H9 (cell line): ENCODE measurements around the gene LRRC27. TPM values are rescaled to one million over a fixed set of nuclear protein-coding genes. Genes with fewer than 3 reads are reported as not detected.
"Not testable (repeated sequence)": the region's sequence is repeated elsewhere in the genome, so short reads cannot be mapped to it uniquely, and the experiment has no call there.

Source experiments
- DNase-seq: peaks from one replicate; pipeline ENCODE4 v3.0.0-alpha.2; 2017
- H2AFZ ChIP-seq: one replicate; pipeline ENCODE4 v1.6.1; 2013; ENCODE audit warnings: mild to moderate bottlenecking, low read length, control low read depth, moderate library complexity
- H2AK5ac ChIP-seq: 2 replicates; pipeline ENCODE4 v1.6.1; 2013; ENCODE audit warnings: low read length, control low read depth, mixed read lengths; ENCODE audit not compliant: insufficient read length
- H2BK120ac ChIP-seq: one replicate; pipeline ENCODE4 v1.6.1; 2013; ENCODE audit warnings: low read depth, mild to moderate bottlenecking, low read length, control low read depth, inconsistent platforms; ENCODE audit not compliant: poor library complexity, severe bottlenecking
- H2BK12ac ChIP-seq: 2 replicates; pipeline ENCODE4 v1.6.1; 2013; ENCODE audit warnings: low read length, control low read depth, mixed read lengths, low read depth; ENCODE audit not compliant: insufficient read length
- H2BK15ac ChIP-seq: 2 replicates; pipeline ENCODE4 v1.6.1; 2013; ENCODE audit warnings: low read depth, low read length, control low read depth
- H2BK20ac ChIP-seq: one replicate; pipeline ENCODE4 v1.6.1; 2013; ENCODE audit warnings: low read depth, mild to moderate bottlenecking, low read length, control low read depth, inconsistent platforms; ENCODE audit not compliant: poor library complexity, severe bottlenecking
- H2BK5ac ChIP-seq: 2 replicates; pipeline ENCODE4 v1.6.1; 2013; ENCODE audit warnings: low read length, control low read depth, mixed read lengths; ENCODE audit not compliant: insufficient read length
- H3K14ac ChIP-seq: 2 replicates; pipeline ENCODE4 v1.6.1; 2013; ENCODE audit warnings: low read length, control low read depth; ENCODE audit not compliant: insufficient read depth
- H3K18ac ChIP-seq: 2 replicates; pipeline ENCODE4 v1.6.1; 2013; ENCODE audit warnings: low read depth, mild to moderate bottlenecking, mixed read lengths, low read length, control low read depth; ENCODE audit not compliant: insufficient read length
- H3K23ac ChIP-seq: 2 replicates; pipeline ENCODE4 v1.6.1; 2013; ENCODE audit warnings: low read length, control low read depth, mixed read lengths, low read depth; ENCODE audit not compliant: insufficient read length
- H3K23me2 ChIP-seq: 2 replicates; pipeline ENCODE4 v1.6.1; 2013; ENCODE audit warnings: low read depth, mild to moderate bottlenecking, mixed read lengths, low read length, control low read depth; ENCODE audit not compliant: insufficient read length, poor library complexity, severe bottlenecking
- H3K27ac ChIP-seq: 2 replicates; pipeline ENCODE4 v1.5.1; 2013; ENCODE audit warnings: low read length, control low read depth, mixed read lengths, low read depth; ENCODE audit not compliant: insufficient read length
- H3K27me3 ChIP-seq: 2 replicates; pipeline ENCODE4 v1.6.1; 2013; ENCODE audit warnings: low read length, control low read depth, inconsistent platforms; ENCODE audit not compliant: insufficient read depth
- H3K4ac ChIP-seq: 2 replicates; pipeline ENCODE4 v1.6.1; 2013; ENCODE audit warnings: low read depth, mild to moderate bottlenecking, control low read depth, inconsistent platforms, low read length, moderate library complexity
- H3K4me1 ChIP-seq: 2 replicates; pipeline ENCODE4 v1.6.1; 2013; ENCODE audit warnings: low read length, control low read depth, inconsistent platforms; ENCODE audit not compliant: insufficient read depth
- H3K4me2 ChIP-seq: 2 replicates; pipeline ENCODE4 v1.6.1; 2013; ENCODE audit warnings: low read length, control low read depth, mixed read lengths; ENCODE audit not compliant: insufficient read length, insufficient read depth
- H3K56ac ChIP-seq: 2 replicates; pipeline ENCODE4 v1.6.1; 2013; ENCODE audit warnings: low read depth, mild to moderate bottlenecking, mixed read lengths, low read length, control low read depth; ENCODE audit not compliant: insufficient read length
- H3K79me1 ChIP-seq: 2 replicates; pipeline ENCODE4 v1.6.1; 2013; ENCODE audit warnings: low read depth, mild to moderate bottlenecking, moderate library complexity, low read length, control low read depth, inconsistent platforms; ENCODE audit not compliant: insufficient read depth, poor library complexity, severe bottlenecking
- H3K79me2 ChIP-seq: 2 replicates; pipeline ENCODE4 v1.6.1; 2013; ENCODE audit warnings: low read length, control low read depth, inconsistent platforms; ENCODE audit not compliant: insufficient read depth
- H3K9ac ChIP-seq: 2 replicates; pipeline ENCODE4 v1.6.1; 2013; ENCODE audit warnings: low read length, control low read depth, mixed read lengths; ENCODE audit not compliant: insufficient read length; ENCODE audit errors: extremely low read depth
- H3K9me3 ChIP-seq: one replicate; pipeline ENCODE4 v1.6.1; 2013; ENCODE audit warnings: low read depth, low read length, inconsistent platforms; ENCODE audit not compliant: control insufficient read depth
- H3T11ph ChIP-seq: one replicate; pipeline ENCODE4 v1.6.1; 2013; ENCODE audit warnings: mild to moderate bottlenecking, low read length, control low read depth, inconsistent platforms
- H4K20me1 ChIP-seq: one replicate; pipeline ENCODE4 v1.6.1; 2013; ENCODE audit not compliant: control insufficient read depth, insufficient read length, insufficient read depth
- H4K5ac ChIP-seq: 2 replicates; pipeline ENCODE4 v1.6.1; 2013; ENCODE audit warnings: low read depth, mild to moderate bottlenecking, mixed read lengths, low read length, control low read depth; ENCODE audit not compliant: insufficient read length
- H4K8ac ChIP-seq: replicated peaks from 2 replicates; pipeline ENCODE4 v1.6.1; 2013; ENCODE audit warnings: low read length, control low read depth, mixed read lengths, low read depth; ENCODE audit not compliant: insufficient read length
- H4K91ac ChIP-seq: 2 replicates; pipeline ENCODE4 v1.6.1; 2013; ENCODE audit warnings: low read depth, mild to moderate bottlenecking, moderate library complexity, mixed read lengths, low read length, control low read depth; ENCODE audit not compliant: insufficient read length
- H3K27ac Mint-ChIP-seq, 3 experiments: 2 replicates in 2 of 3; 3 replicates in 1 of 3; pipeline ENCODE4 v1.8.0; 2020 to 2021; ENCODE audit warnings: mixed read lengths in 3 of 3, mild to moderate bottlenecking in 1 of 3, moderate library complexity in 1 of 3
- H3K27me3 Mint-ChIP-seq: 2 replicates; pipeline ENCODE4 v1.8.0; 2021; ENCODE audit warnings: low read depth, mild to moderate bottlenecking, moderate library complexity, mixed read lengths
- H3K36me3 Mint-ChIP-seq, 3 experiments: 2 replicates in 2 of 3; 3 replicates in 1 of 3; pipeline ENCODE4 v1.8.0; 2020 to 2021; ENCODE audit warnings: low read depth in 3 of 3, mixed read lengths in 3 of 3; ENCODE audit not compliant: insufficient read depth in 1 of 3
- H3K4me1 Mint-ChIP-seq, 2 experiments: 2 replicates each; pipeline ENCODE4 v1.8.0; 2020; ENCODE audit warnings: mixed read lengths in 2 of 2
- H3K4me3 Mint-ChIP-seq, 2 experiments: 2 replicates in 1 of 2; 3 replicates in 1 of 2; pipeline ENCODE4 v1.8.0; 2020 to 2021; ENCODE audit warnings: mild to moderate bottlenecking in 2 of 2, mixed read lengths in 2 of 2, moderate library complexity in 1 of 2
- H3K9me3 Mint-ChIP-seq, 2 experiments: 2 replicates in 1 of 2; 3 replicates in 1 of 2; pipeline ENCODE4 v1.8.0; 2020; ENCODE audit warnings: mild to moderate bottlenecking in 2 of 2, mixed read lengths in 2 of 2, moderate library complexity in 1 of 2
- CTCF ChIP-seq: fragments of 200-600 bp; sonication (generic); conservative IDR thresholded peaks from 3 replicates; pipeline ENCODE4 v1.8.0; 2021; ENCODE audit warnings: antibody characterized with exemption, mild to moderate bottlenecking
- WGBS: extraction: QIAGEN DNeasy Blood & Tissue Kit; methylation state at CpG from one replicate; pipeline ENCODE4 v1.1.7; 2013; ENCODE audit warnings: missing lambda C conversion rate, low lambda C conversion rate, mixed read lengths; ENCODE audit not compliant: insufficient read length; ENCODE audit errors: extremely low coverage; 5-methylcytosine and 5-hydroxymethylcytosine counted together
- total RNA-seq: library from RNA; stranded (reverse); gene quantifications from 2 replicates; pipeline ENCODE4 v1.2.1, GENCODE V29; 2021

Gene LRRC27
- total RNA-seq, 1 experiment from 2014 or later, result 2.7 TPM

DNA sequence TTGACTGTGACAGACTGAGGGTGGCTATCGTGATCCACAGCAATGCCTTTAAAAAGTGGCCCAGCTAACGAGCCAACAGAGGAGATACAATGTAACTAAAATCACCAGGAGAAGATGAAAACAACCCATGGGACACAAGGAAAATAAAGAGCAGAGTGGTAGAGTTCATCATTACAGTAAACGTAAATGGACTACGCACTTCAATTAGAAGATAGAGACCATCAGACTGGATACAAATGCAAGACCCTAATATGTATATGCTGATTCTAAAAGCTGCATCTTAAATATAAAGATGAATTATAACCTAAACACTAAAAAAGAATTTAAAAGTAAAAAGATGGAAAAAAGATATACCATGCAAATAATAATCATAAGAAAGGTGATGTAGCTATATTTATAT, 17.7 kb upstream of the LRRC27 start:
- Mint-ChIP-seq H3K27ac (no peak overlapping the region), H3K9me3 (peaks cover 4 to 5% of the 10 kb centered on the region in 2 experiments; a peak in 4 of 5 replicates), H3K27me3 (peaks cover 47% of the 10 kb centered on the region), H3K4me1 (peaks cover 1 to 7% of the 10 kb centered on the region in 2 experiments; a peak in 3 of 4 replicates), H3K4me3 (no peak overlapping the region), H3K36me3 (peaks cover 0 to 2% (median 0%) of the 10 kb centered on the region in 3 experiments; a peak in 1 of 7 replicates)
- no peak overlapping the region for H2BK120ac ChIP-seq
- no peak overlapping the region for H2BK20ac ChIP-seq
- H2AK5ac ChIP-seq, result no peak overlapping the region
- no peak overlapping the region for H3K27ac ChIP-seq
- no peak overlapping the region for H3K56ac ChIP-seq
- no peak overlapping the region for H3K14ac ChIP-seq
- peaks cover 4% of the 10 kb centered on the region for H4K20me1 ChIP-seq
- H4K8ac ChIP-seq, result no peak overlapping the region
- H3K79me1 ChIP-seq, result no peaks in the 10 kb centered on the region
- DNase-seq, result no peak
- H3K9ac ChIP-seq, result no peak overlapping the region
- no peak overlapping the region for H2BK15ac ChIP-seq
- H3K9me3 ChIP-seq, result no peaks in the 10 kb centered on the region
- peaks cover 8% of the 10 kb centered on the region; the same call in 1 of the 2 replicates for H3K27me3 ChIP-seq
- H4K91ac ChIP-seq, result no peak overlapping the region
- TF ChIP-seq CTCF, result no peak
- no peak overlapping the region for H2BK5ac ChIP-seq
- H3K4ac ChIP-seq, result no peak overlapping the region
- no peak overlapping the region for H3T11ph ChIP-seq
- H3K18ac ChIP-seq, result no peak overlapping the region
- H2BK12ac ChIP-seq, result no peak overlapping the region
- no CpG with 5 or more reads among the region's 4 CpGs for WGBS
- no peak overlapping the region for H2AFZ ChIP-seq
- H3K4me2 ChIP-seq, result no peak overlapping the region
- H3K23me2 ChIP-seq, result no peaks in the 10 kb centered on the region
- peaks cover 2% of the 10 kb centered on the region; the same call in 1 of the 2 replicates for H3K79me2 ChIP-seq
- H3K23ac ChIP-seq, result no peak overlapping the region
- H4K5ac ChIP-seq, result no peak overlapping the region
- H3K4me1 ChIP-seq, result no peaks in the 10 kb centered on the region

DNA sequence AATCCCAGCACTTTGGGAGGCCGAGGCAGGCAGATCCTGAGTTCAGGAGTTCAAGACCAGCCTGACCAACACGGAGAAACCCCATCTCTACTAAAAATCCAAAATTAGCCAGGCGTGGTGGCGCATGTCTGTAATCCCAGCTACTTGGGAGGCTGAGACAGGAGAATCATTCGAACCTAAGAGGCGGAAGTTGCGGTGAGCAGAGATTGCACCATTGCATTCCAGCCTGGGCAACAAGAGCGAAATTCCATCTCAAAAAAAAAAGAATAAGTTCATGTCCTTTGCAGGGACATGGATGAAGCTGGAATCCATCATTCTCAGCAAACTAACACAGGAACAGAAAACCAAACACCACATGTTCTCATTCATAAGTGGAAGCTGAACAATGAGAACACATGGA, 17.1 kb upstream of the LRRC27 start:
- peaks cover 42% of the 10 kb centered on the region for H3K27me3 Mint-ChIP-seq
- not testable (repeated sequence) for H4K20me1 ChIP-seq, H3K9ac ChIP-seq, H3K79me1 ChIP-seq, H3T11ph ChIP-seq, H3K36me3 Mint-ChIP-seq, H3K23ac ChIP-seq, H2BK120ac ChIP-seq, H2BK5ac ChIP-seq, H3K4me1 ChIP-seq, H4K91ac ChIP-seq, H3K9me3 ChIP-seq, H3K4me2 ChIP-seq, H3K14ac ChIP-seq, H3K18ac ChIP-seq, H3K9me3 Mint-ChIP-seq, H3K27ac Mint-ChIP-seq, H3K27ac ChIP-seq, H2AK5ac ChIP-seq, H3K23me2 ChIP-seq, H4K5ac ChIP-seq, H2BK15ac ChIP-seq, H3K27me3 ChIP-seq, H2AFZ ChIP-seq, H2BK12ac ChIP-seq, H3K79me2 ChIP-seq, H2BK20ac ChIP-seq, H3K4me1 Mint-ChIP-seq, H4K8ac ChIP-seq, DNase-seq, H3K4ac ChIP-seq, H3K56ac ChIP-seq, H3K4me3 Mint-ChIP-seq
- WGBS, result no CpG with 5 or more reads among the region's 8 CpGs
